ENCODE data around the gene TMEM258. TPM values are rescaled to one million over a fixed set of nuclear protein-coding genes. Genes with fewer than 3 reads are reported as not detected.

The TMEM258 gene
- total RNA-seq, 1 donor from 2014 or later = 94.0 TPM

DNA sequence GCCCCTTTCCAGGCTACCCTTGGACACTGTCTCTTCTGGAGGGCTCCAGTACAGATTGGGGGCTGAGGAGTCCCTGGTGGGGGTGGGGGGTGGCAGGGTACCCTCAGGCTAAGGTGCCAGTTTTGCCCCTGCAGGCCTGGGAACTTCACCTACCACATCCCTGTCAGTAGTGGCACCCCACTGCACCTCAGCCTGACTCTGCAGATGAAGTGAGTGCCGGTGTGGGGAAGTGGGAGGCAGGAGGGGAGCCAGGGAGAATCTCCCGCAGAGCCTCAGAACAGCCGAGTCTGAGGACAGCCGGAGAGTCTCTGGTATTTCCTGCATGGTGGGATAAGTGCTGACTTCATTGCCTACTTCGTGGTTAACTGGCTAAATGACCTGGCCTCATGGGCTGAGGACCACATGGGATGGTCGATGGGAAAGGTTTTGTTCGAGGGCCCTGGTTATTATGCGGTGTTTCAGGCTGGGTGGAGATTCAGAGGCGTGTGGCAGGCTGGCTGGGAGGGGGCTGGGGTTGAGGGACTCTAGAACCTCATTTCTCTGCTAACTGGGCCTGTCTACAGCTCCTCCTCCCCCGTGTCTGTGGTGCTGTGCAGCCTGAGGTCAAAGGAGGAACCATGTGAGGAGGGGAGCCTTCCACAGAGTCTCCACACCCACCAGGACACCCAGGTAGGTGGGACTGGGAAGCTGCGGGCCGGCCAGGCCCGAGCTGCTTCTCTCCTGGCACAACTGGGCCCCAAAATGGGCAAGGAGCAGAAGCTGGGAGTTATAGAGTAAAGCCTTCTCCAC, 8.5 kb downstream of the TMEM258 start:
- ATAC-seq (no peak), DNase-seq (peak; percentile 57)
- TF ChIP-seq, protein P1, sequence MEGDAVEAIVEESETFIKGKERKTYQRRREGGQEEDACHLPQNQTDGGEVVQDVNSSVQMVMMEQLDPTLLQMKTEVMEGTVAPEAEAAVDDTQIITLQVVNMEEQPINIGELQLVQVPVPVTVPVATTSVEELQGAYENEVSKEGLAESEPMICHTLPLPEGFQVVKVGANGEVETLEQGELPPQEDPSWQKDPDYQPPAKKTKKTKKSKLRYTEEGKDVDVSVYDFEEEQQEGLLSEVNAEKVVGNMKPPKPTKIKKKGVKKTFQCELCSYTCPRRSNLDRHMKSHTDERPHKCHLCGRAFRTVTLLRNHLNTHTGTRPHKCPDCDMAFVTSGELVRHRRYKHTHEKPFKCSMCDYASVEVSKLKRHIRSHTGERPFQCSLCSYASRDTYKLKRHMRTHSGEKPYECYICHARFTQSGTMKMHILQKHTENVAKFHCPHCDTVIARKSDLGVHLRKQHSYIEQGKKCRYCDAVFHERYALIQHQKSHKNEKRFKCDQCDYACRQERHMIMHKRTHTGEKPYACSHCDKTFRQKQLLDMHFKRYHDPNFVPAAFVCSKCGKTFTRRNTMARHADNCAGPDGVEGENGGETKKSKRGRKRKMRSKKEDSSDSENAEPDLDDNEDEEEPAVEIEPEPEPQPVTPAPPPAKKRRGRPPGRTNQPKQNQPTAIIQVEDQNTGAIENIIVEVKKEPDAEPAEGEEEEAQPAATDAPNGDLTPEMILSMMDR (IDR thresholded peaks at IDR 0.05) = no peak
- H3K27me3 ChIP-seq = no peaks in the 10 kb centered on the region
- no peaks in the 10 kb centered on the region for H3K4me1 ChIP-seq
- H3K27ac ChIP-seq = no peak overlapping the region
- no peaks in the 10 kb centered on the region for H3K9me3 ChIP-seq
- intact Hi-C loops (cut with DNase I) = loop anchor here (10.0 kb wide), 1 partner anchor 301 kb away; no protein-coding TSS in a partner anchor
- H3K36me3 ChIP-seq = peaks cover 45% of the 10 kb centered on the region
- no peak overlapping the region for H3K4me3 ChIP-seq

DNA sequence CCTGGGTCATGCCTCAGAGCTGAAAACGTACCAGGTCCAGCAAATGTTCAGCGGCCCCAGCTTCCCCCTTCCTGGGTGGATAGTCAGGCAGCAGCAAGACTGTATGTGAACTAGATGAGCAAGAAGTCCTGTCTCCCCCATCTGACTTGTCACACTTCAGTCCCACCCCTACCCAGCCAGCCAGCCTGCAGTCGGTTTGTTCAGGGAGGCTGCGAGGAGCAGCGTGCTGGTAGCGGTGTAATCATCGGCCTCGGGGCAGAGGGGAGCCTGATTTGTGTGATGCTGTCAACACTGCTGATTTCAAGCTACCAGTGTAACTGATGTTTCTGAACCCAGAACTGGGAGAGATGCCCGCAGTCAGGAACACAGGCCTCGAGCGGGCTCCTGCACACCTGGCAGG, 9.6 kb downstream of the TMEM258 start:
- H3K9me3 ChIP-seq = no peaks in the 10 kb centered on the region
- H3K4me3 ChIP-seq = no peak overlapping the region
- no peak overlapping the region for H3K27ac ChIP-seq
- TF ChIP-seq, protein P1 (IDR thresholded peaks at IDR 0.05) = no peak
- intact Hi-C loops (cut with DNase I) = loop anchor here (10.0 kb wide), 1 partner anchor 302 kb away; no protein-coding TSS in a partner anchor
- H3K36me3 ChIP-seq = peaks cover 34% of the 10 kb centered on the region
- DNase-seq (peak; percentile 55), ATAC-seq (no peak)
- no peaks in the 10 kb centered on the region for H3K4me1 ChIP-seq
- H3K27me3 ChIP-seq = no peaks in the 10 kb centered on the region

DNA sequence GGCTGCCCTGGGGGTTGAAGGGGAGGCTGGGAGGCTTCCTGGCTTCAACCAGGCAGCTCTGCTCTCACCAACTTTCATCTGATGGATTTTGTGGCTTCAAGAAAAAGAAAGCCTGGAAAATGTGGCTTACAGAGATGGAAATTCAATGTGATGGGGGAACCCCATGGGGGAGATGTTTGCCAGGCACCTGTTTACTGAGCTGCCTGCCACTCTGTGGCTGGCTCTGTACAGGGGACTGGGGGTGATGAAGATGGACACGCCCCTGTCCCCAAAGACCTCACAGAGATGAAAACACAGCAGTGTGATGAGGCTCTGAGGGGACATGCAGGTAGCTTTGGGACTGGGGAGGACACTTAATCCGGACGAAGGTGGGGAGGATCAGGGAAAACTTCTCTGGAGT, 10.1 kb downstream of the TMEM258 start:
- no peak overlapping the region for H3K4me3 ChIP-seq
- no peaks in the 10 kb centered on the region for H3K9me3 ChIP-seq
- H3K36me3 ChIP-seq = peaks cover 29% of the 10 kb centered on the region
- no peak overlapping the region for H3K27ac ChIP-seq
- H3K4me1 ChIP-seq = peaks cover under 1% of the 10 kb centered on the region
- TF ChIP-seq, protein P1 (IDR thresholded peaks at IDR 0.05) = no peak
- no peaks in the 10 kb centered on the region for H3K27me3 ChIP-seq
- ATAC-seq (no peak), DNase-seq (peak; percentile 33)
- intact Hi-C loops (cut with DNase I) = loop anchor here (10.0 kb wide), 1 partner anchor 303 kb away; no protein-coding TSS in a partner anchor

DNA sequence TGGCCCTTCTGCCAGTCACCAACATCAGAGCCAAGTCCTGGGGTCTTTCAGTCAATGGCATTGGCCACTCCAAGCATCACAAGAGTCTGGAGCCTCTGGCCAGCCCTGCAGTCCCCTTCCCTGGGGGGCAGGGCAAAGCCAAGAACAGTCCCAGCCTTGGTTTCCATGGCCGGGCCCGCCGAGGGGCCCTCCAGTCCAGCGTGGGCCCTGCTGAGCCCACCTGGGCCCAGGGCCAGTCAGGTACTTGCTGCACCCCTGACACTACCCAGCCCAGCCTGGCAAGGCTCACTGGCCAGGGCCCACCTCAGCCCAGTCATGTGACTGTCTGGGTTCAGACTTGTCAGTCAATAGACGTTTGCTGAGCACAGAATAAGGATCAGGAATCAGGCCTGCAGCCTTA, 10.8 kb downstream of the TMEM258 start:
- Histone ChIP-seq H3K4me3 (no peak overlapping the region), H3K4me1 (peaks cover 3% of the 10 kb centered on the region), H3K9me3 (no peaks in the 10 kb centered on the region), H3K27me3 (no peaks in the 10 kb centered on the region), H3K27ac (no peak overlapping the region), H3K36me3 (peaks cover 22% of the 10 kb centered on the region)
- TF ChIP-seq, protein P1 (IDR thresholded peaks at IDR 0.05) = no peak
- ATAC-seq = no peak
- peak; percentile 44 for DNase-seq
- intact Hi-C loops (cut with DNase I) = loop anchor here (10.0 kb wide), 1 partner anchor 303 kb away; no protein-coding TSS in a partner anchor

DNA sequence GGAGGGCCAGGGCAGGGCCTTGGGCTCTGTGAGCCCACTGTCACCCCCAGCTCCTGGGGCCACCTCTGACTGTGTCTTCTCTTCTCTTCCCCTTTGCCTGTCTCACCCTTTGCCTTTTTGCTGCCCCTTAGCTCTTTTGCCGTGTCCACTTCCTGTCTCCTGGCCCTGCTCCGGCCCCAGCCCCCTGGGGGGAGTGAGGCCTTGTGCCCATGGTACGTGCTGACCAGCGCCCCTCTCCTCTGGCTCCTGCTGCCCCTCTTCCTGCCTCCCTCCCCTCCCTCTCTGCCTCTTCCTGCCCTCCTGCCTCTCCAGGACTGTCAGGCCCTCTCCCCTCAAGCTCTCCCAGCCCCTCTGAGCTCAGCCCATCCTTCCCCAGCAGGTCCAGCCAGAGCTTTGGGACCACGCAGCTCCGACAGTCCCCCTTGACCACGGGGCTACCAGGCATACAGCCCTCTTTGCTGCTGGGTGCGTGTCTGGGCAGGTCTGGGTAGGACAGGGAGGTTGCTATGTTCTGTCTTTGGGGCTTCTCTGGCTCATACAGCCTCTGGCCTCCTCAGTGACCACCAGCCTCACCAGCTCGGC, 11.7 kb downstream of the TMEM258 start:
- Histone ChIP-seq H3K4me3 (no peak overlapping the region), H3K27ac (no peak overlapping the region), H3K4me1 (peaks cover 3% of the 10 kb centered on the region), H3K36me3 (peaks cover 12% of the 10 kb centered on the region), H3K9me3 (no peaks in the 10 kb centered on the region), H3K27me3 (no peaks in the 10 kb centered on the region)
- DNase-seq (peak; percentile 57), ATAC-seq (no peak)
- intact Hi-C loops (cut with DNase I) = loop anchor here (10.0 kb wide), 1 partner anchor 304 kb away; no protein-coding TSS in a partner anchor
- TF ChIP-seq, protein P1 (IDR thresholded peaks at IDR 0.05) = no peak

Measured in upper lobe of right lung (tissue), 1 donor.